Ovary (tissue), 9 donors: ENCODE results near the gene NAALADL2. TPM values are rescaled to one million over a fixed set of nuclear protein-coding genes. Genes with fewer than 3 reads are reported as not detected.

Experiments used
- DNase-seq, 5 donors: peaks; one replicate each; pipeline ENCODE4 v3.0.0-alpha.2; 2019 to 2020
- H3K27ac ChIP-seq, 2 donors: fragments of 200-600 bp; one replicate each; pipeline versions ENCODE4 v1.5.1 to v1.8.0; 2019 to 2022
- H3K27me3 ChIP-seq: fragments of 200-600 bp; one replicate; pipeline ENCODE4 v1.8.0; 2022
- H3K36me3 ChIP-seq: fragments of 200-600 bp; sonication (generic); one replicate; pipeline ENCODE4 v1.5.1; 2019
- H3K4me1 ChIP-seq: one replicate; pipeline ENCODE4 v1.8.1; 2013; ENCODE audit warnings: mild to moderate bottlenecking, moderate library complexity; ENCODE audit not compliant: insufficient read depth
- H3K4me3 ChIP-seq: fragments of 200-600 bp; sonication (generic); one replicate; pipeline ENCODE4 v1.5.1; 2017
- H3K9me3 ChIP-seq, 2 donors: fragments of 200-600 bp in 1 of 2; sonication (generic) in 1 of 2; one replicate each; pipeline versions ENCODE4 v1.5.1 to v1.8.1; 2013 to 2019; ENCODE audit warnings: mild to moderate bottlenecking in 1 of 2, moderate library complexity in 1 of 2
- CTCF ChIP-seq, 3 donors: fragments of 450-650 bp in 2 of 3; fragments of 200-600 bp in 1 of 3; IDR thresholded peaks; one replicate each; pipeline versions ENCODE4 v1.5.1 to v1.8.0; 2016 to 2022; ENCODE audit warnings: antibody characterized with exemption in 3 of 3, mild to moderate bottlenecking in 1 of 3
- EP300 ChIP-seq: sonication (generic); formaldehyde crosslinking; IDR thresholded peaks from one replicate; pipeline ENCODE4 v1.6.1; 2017; ENCODE audit warnings: antibody characterized with exemption
- POLR2A ChIP-seq: fragments of 450-650 bp; IDR thresholded peaks from one replicate; pipeline ENCODE4 v1.6.1; 2017; ENCODE audit warnings: antibody characterized with exemption, mild to moderate bottlenecking, moderate library complexity
- WGBS, 3 donors: extraction: QIAGEN DNeasy Blood & Tissue Kit in 1 of 3; methylation state at CpG; one replicate each; pipeline versions ENCODE4 v1.1.5 to v1.1.7; 2013 to 2017; 5-methylcytosine and 5-hydroxymethylcytosine counted together
- intact Hi-C, 4 donors: fragments of 100-400 bp; cut with DNase I; formaldehyde crosslinking; loops; one replicate each; pipeline versions ENCODE4 v1.11.0 to v1.15.1; 2022 to 2023
- polyA plus RNA-seq, 2 donors: library from polyadenylated mRNA; stranded (reverse); fragments of 200-250 nt in 1 of 2; fragments of 350-450 nt in 1 of 2; fragmentation: Illumina TruSeq in 1 of 2; extraction: RNeasy Lipid Tissue Mini Kit (QIAGEN cat#74804) in 1 of 2; gene quantifications; one replicate each; pipeline ENCODE4 v1.2.3, GENCODE V29; 2013 to 2014
- total RNA-seq, 7 donors: library from RNA; depleted of rRNA in 2 of 7; stranded (reverse); fragments of >200 nt in 2 of 7; fragmentation: NEBNext Ultra II Directional in 3 of 7; extraction: Animal tissue kit (Norgen Biotek cat#: 25700) in 3 of 7; gene quantifications; one replicate each; pipeline versions ENCODE4 v1.1.0 to v1.2.4, GENCODE V29; 2016 to 2023
- donor health status: DM: no; HTN: no; CAD: no; lungs with moderate emphysema.
- donor health status: DM: no; HTN: no; CAD: no.
- donor health status: Bipolar disorder and iron deficiency.
- donor health status: DM: yes; HTN: yes; CAD: no.
- donor health status: DM: no; HTN: no; CAD: no.
- donor health status: DM: yes; HTN: yes; CAD: no.

The NAALADL2 gene
- total and polyA plus RNA-seq, 9 donors = 2.3 to 29.3 (median 15.2) TPM

- intact Hi-C loops = no loop called here
- WGBS, 3 donors = 47 to 71% (median 49%) methylated on average over 2 of the region's 2 CpGs
- no peaks in the 10 kb centered on the region for H3K36me3 ChIP-seq
These were observed 435.7 kb downstream of the NAALADL2 start for GRCh38 chr3:175294793-175295192.

GRCh38 chr3:175295248-175296130 is 436.4 kb downstream of the NAALADL2 start:
- no peak overlapping the region for H3K4me3 ChIP-seq
- TF ChIP-seq EP300 = no peak
- TF ChIP-seq CTCF (IDR thresholded peaks at IDR 0.05) = no peak
- no peak for DNase-seq
- WGBS, 3 donors = 52 to 60% (median 55%) methylated on average over 4 of the region's 4 CpGs
- intact Hi-C loops = no loop called here
- no peaks in the 10 kb centered on the region for H3K4me1 ChIP-seq
- no peaks in the 10 kb centered on the region for H3K36me3 ChIP-seq
- H3K27me3 ChIP-seq = no peaks in the 10 kb centered on the region
- no peak overlapping the region for H3K27ac ChIP-seq
- no peaks in the 10 kb centered on the region for H3K9me3 ChIP-seq

More at GRCh38 chr3:175294793-175295192, 435.7 kb downstream of the NAALADL2 start:
- Histone ChIP-seq H3K27ac (no peak overlapping the region), H3K27me3 (no peaks in the 10 kb centered on the region), H3K9me3 (no peaks in the 10 kb centered on the region), H3K4me3 (no peak overlapping the region), H3K4me1 (no peaks in the 10 kb centered on the region)
- TF ChIP-seq CTCF (IDR thresholded peaks at IDR 0.05) (no peak), EP300 (no peak), POLR2A (no peak)
- no peak for DNase-seq

- 73 to 90% (median 88%) methylated on average over 2 of the region's 2 CpGs for WGBS, 3 donors
- DNase-seq = no peak
- TF ChIP-seq POLR2A (no peak), EP300 (no peak), CTCF (IDR thresholded peaks at IDR 0.05) (no peak)
These were observed 438.1 kb downstream of the NAALADL2 start for GRCh38 chr3:175297216-175297615.

GRCh38 chr3:175301741-175302140 is 442.6 kb downstream of the NAALADL2 start:
- H3K4me1 ChIP-seq = no peaks in the 10 kb centered on the region
- 90 to 96% (median 93%) methylated on average over 3 of the region's 3 CpGs for WGBS, 3 donors
- intact Hi-C loops = no loop called here

More at GRCh38 chr3:175297216-175297615, 438.1 kb downstream of the NAALADL2 start:
- no peaks in the 10 kb centered on the region for H3K27me3 ChIP-seq
- no peaks in the 10 kb centered on the region for H3K9me3 ChIP-seq
- no peak overlapping the region for H3K4me3 ChIP-seq
- H3K4me1 ChIP-seq = no peaks in the 10 kb centered on the region
- no peak overlapping the region for H3K27ac ChIP-seq
- intact Hi-C loops = no loop called here
- H3K36me3 ChIP-seq = no peaks in the 10 kb centered on the region

More at GRCh38 chr3:175301741-175302140, 442.6 kb downstream of the NAALADL2 start:
- H3K36me3 ChIP-seq = no peaks in the 10 kb centered on the region
- DNase-seq = no peak
- no peak for TF ChIP-seq EP300
- no peak for TF ChIP-seq POLR2A
- no peak for TF ChIP-seq CTCF (IDR thresholded peaks at IDR 0.05)
- H3K9me3 ChIP-seq = no peaks in the 10 kb centered on the region
- H3K4me3 ChIP-seq = no peak overlapping the region
- no peak overlapping the region for H3K27ac ChIP-seq
- H3K27me3 ChIP-seq = no peaks in the 10 kb centered on the region
